ENCODE data around the gene DEFB131B.
"Not testable (repeated sequence)": the region's sequence is repeated elsewhere in the genome, so short reads cannot be mapped to it uniquely, and the experiment has no call there.

DNA sequence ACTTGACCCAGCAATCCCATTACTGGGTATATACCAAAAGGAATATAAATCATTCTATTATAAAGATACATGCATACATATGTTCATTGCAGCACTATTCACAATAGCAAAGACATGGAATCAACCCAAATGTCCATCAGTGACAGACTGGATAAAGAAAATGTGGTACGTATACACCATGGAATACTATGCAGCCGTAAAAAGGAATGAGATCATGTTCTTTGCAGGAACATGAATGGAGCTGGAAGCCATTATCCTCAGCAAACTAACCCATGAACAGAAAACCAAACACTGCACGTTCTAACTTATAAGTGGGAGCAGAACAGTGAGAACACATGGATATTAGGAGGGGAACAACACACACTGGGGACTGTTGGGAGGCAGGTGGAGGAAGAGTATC is 49.0 kb upstream of the DEFB131B start:
- not testable (repeated sequence) for TF ChIP-seq YY1 (IDR thresholded peaks at IDR 0.05; ENCODE audit: low read depth, low read length); JUND (IDR thresholded peaks at IDR 0.05; ENCODE audit: low read length); POLR2A (IDR thresholded peaks at IDR 0.05; ENCODE audit: control extremely low read depth in 1 of 2, low read depth in 2 of 2, low read length in 2 of 2); CTCF (IDR thresholded peaks at IDR 0.05; ENCODE audit: control extremely low read depth in 1 of 3, insufficient read depth in 1 of 3, low read depth in 1 of 3, low read length in 3 of 3); EP300 (IDR thresholded peaks at IDR 0.05; ENCODE audit: borderline replicate concordance in 1 of 2, low read depth in 2 of 2, low read length in 2 of 2); JUN (IDR thresholded peaks at IDR 0.05; ENCODE audit: low read depth, low read length); GABPA (IDR thresholded peaks at IDR 0.05; ENCODE audit: borderline replicate concordance, insufficient read depth, low read length)
- TF ChIP-seq, protein P1, sequence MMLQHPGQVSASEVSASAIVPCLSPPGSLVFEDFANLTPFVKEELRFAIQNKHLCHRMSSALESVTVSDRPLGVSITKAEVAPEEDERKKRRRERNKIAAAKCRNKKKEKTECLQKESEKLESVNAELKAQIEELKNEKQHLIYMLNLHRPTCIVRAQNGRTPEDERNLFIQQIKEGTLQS (IDR thresholded peaks at IDR 0.05; ENCODE audit: insufficient read depth, low read depth, low read length), result not testable (repeated sequence)
